ENCODE measurements around the gene ASNSD1. TPM values are rescaled to one million over a fixed set of nuclear protein-coding genes. Genes with fewer than 3 reads are reported as not detected.
"Not testable (repeated sequence)": the region's sequence is repeated elsewhere in the genome, so short reads cannot be mapped to it uniquely, and the experiment has no call there.

The ASNSD1 gene
- total and polyA plus RNA-seq, 2 donors, result 34.1 to 83.3 TPM

DNA sequence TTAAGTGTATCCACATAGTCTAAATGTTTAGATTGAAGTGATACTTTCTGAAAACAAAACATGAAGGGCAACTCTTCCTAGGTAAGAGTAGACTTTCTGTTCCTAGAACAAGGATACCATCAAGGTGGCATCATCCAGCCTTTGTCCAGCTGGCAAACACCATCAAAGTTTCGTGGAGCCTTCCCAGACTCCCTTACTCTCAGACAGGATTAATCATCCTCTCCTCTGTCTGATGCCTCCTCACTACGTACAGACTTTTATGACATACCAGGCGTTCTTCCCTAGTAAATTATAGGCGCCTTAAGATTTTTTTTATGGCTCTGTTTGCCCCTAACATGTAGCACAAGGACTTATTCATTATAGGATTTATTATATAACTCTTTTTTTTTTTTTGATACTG is 29.4 kb upstream of the ASNSD1 start:
- Histone ChIP-seq H3K4me3 (ENCODE audit: low read depth, low read length) (no peak overlapping the region), H3K36me3 (ENCODE audit: insufficient read depth) (no peaks in the 10 kb centered on the region), H3K4me1 (ENCODE audit: insufficient read depth) (no peaks in the 10 kb centered on the region), H3K27ac (ENCODE audit: low read depth) (no peak overlapping the region)
- 52% methylated on average over 4 of the region's 4 CpGs for WGBS
- no peak for DNase-seq (ENCODE audit: extremely low spot score)

DNA sequence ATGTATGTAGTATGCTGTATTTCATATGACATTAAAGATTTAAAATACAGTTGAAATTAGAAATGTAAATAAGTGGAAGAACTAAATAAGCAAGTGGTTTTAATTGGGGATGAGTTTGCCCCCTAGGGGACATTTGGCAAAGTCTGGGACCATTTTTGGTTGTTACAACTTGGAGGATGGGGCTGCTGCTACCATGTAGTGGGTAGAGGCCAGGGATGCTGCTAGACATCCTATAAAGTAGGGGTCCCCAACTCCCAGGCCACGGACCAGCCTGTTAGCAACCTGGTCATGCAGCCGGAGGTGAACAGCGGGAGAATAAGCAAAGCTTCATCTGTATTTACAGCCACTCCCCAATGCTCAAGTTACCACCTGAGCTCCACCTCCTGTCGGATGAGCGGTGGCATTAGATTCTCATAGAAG is 27.9 kb upstream of the ASNSD1 start:
- no peaks in the 10 kb centered on the region for H3K4me1 ChIP-seq (ENCODE audit: insufficient read depth)
- no peak overlapping the region for H3K27ac ChIP-seq (ENCODE audit: low read depth)
- H3K4me3 ChIP-seq (ENCODE audit: low read depth, low read length), result no peak overlapping the region
- WGBS, result 90% methylated on average over 5 of the region's 5 CpGs
- no peak for DNase-seq (ENCODE audit: extremely low spot score)
- no peaks in the 10 kb centered on the region for H3K36me3 ChIP-seq (ENCODE audit: insufficient read depth)

DNA sequence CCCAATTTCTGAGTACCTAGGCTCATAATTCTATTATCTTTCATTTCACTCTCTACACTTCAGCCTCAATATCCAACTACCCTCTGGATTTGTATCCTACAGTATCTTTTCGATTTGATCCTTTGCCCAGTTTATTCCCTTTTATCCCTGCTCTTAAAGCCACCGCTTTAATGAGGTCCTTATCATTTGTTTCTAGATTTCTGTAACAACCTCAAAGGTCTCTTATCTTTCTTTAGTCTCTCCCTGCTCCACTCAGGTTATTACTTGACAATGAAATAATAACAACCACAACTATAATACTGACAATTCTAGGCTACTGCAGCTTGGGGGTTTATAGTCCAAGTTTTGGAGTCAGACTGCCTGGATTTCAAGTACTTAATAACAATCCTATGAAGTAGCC is 25.9 kb upstream of the ASNSD1 start:
- no peak for DNase-seq (ENCODE audit: extremely low spot score)
- Histone ChIP-seq H3K27ac (ENCODE audit: low read depth) (no peak overlapping the region), H3K4me1 (ENCODE audit: insufficient read depth) (no peaks in the 10 kb centered on the region), H3K36me3 (ENCODE audit: insufficient read depth) (no peaks in the 10 kb centered on the region), H3K4me3 (ENCODE audit: low read depth, low read length) (no peak overlapping the region)
- whole genome bisulfite sequencing, result 36% methylated on average over 2 of the region's 2 CpGs

DNA sequence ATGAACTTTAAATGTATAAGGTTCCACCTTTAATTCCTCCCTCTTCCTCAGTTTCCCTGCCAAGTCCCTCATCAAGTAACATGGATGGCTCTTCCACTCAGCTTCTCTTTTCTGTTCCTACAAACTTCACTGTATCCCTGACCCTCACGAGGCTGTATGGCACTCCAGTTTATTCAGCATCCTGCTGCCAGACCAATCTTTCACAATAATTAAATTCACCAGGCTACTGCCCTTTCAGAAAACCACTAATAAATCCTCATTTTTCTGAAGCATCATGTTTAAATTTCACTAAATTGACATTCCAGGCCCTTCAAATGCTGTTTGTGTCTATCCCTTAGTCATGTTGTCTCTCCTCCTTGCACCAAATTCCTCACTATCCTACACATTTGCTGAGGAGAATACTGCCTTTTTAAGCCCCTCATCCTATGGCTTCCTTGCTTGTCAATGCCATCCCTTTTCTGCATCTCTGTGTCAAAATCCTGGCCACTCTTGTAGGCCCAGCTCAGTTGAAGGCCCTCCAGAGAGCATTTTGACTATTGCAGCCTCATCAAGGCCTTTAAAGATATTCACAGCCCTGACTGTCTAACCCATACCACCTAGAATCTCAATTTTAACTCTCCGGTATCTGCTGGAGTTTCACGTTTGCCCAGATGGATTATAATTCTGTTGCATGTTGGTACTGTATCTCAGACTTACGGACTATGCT is 22.8 kb upstream of the ASNSD1 start:
- Histone ChIP-seq H3K27ac (ENCODE audit: low read depth) (no peak overlapping the region), H3K4me3 (ENCODE audit: low read depth, low read length) (no peak overlapping the region), H3K4me1 (ENCODE audit: insufficient read depth) (no peaks in the 10 kb centered on the region), H3K36me3 (ENCODE audit: insufficient read depth) (no peaks in the 10 kb centered on the region)
- WGBS, result 92% methylated on average over 4 of the region's 4 CpGs
- no peak for DNase-seq (ENCODE audit: extremely low spot score)

DNA sequence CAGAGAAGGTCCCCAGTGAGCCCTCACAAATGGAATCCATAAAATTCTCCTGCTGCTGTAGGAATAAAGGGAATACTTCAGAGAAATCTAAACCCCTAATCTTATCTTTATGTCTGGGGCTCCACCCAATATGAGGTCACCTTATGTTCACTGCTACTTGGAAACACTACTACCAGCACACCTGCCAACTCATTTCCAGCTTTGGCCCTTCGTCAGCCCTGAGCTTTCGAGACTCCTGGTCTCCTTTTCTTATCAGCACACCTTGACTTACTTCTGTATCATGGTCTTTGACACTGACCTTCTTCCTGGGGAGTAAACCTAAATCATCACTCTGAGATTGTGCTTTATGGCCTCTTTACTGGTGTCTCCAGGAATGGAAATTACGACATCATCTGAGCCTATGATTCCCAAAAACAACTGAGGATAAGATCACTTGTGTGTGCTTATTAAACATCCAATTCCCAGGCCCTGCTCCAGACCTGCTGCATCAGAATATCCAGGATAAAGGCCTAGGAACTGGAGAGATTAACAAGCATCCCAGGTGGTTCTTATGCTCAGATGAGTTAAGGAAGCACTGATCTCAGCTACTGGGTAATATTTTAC is 22.2 kb upstream of the ASNSD1 start:
- H3K4me3 ChIP-seq (ENCODE audit: low read depth, low read length), result no peak overlapping the region
- H3K4me1 ChIP-seq (ENCODE audit: insufficient read depth), result no peaks in the 10 kb centered on the region
- DNase-seq (ENCODE audit: extremely low spot score), result no peak
- H3K27ac ChIP-seq (ENCODE audit: low read depth), result no peak overlapping the region
- H3K36me3 ChIP-seq (ENCODE audit: insufficient read depth), result no peaks in the 10 kb centered on the region
- 54% methylated on average over 3 of the region's 3 CpGs for WGBS

DNA sequence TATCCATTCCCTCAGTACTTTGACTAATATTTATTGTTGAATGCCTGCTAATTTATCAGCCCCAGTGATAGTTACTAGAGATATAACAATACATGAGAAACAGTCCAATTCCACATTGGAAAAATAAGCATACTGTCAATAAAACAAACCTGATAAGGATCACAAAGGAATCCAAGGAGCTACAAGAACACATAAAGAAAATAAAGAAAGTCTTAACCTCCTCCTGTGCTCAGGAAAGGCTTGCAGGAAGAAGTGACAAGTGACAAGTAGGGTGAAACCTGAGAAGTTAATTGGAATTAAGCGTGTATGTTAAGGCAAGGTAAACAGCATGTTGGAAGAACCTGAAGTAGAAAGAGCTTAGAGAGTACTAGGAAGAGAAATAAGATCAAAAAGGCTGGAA is 20.3 kb upstream of the ASNSD1 start:
- Histone ChIP-seq H3K4me3 (ENCODE audit: low read depth, low read length) (no peak overlapping the region), H3K27ac (ENCODE audit: low read depth) (no peak overlapping the region), H3K4me1 (ENCODE audit: insufficient read depth) (no peaks in the 10 kb centered on the region), H3K36me3 (ENCODE audit: insufficient read depth) (no peaks in the 10 kb centered on the region)
- DNase-seq (ENCODE audit: extremely low spot score), result no peak
- WGBS, result 78% methylated on average over 1 of the region's 1 CpG

DNA sequence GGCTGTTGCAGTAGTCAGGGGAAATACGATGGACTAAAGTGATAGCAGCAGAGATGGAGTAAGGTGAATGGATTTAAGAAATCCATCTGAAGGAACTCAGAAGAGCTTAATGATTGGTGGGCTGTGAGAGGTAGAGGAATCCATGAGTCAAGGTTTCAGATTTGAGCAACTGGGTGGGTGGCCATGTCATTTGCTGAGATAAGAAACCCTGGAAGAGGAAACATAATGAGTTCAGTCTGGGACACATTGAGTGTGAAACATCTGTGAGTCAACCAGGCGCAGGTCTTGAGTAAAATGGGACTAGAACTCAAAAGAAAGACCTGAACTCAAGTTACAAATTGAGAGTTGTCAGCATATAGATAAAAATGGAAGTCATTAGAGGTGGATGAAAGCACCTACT is 19.7 kb upstream of the ASNSD1 start:
- WGBS, result 91% methylated on average over 2 of the region's 2 CpGs
- Histone ChIP-seq H3K27ac (ENCODE audit: low read depth) (no peak overlapping the region), H3K36me3 (ENCODE audit: insufficient read depth) (no peaks in the 10 kb centered on the region), H3K4me1 (ENCODE audit: insufficient read depth) (no peaks in the 10 kb centered on the region), H3K4me3 (ENCODE audit: low read depth, low read length) (no peak overlapping the region)
- DNase-seq (ENCODE audit: extremely low spot score), result no peak

DNA sequence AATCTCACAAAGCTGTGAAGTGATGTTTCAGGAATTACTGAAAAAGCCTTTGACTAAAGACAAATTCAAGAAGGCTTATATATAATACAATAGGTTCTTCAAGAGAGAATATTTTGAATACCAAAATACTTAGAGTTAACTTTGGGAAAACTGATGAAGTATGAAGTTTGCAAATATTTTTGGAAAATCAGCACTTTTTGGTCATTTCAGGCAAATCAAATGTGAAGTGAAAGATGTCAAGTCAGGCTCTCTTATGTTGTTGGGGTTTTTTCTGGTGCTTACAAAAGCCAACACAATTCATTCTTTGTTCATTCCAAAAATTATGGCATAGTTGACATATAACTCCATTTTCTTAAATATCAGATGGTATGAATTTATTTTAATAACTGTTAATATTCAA is 14.7 kb upstream of the ASNSD1 start:
- Histone ChIP-seq H3K27ac (ENCODE audit: low read depth) (no peak overlapping the region), H3K4me3 (ENCODE audit: low read depth, low read length) (no peak overlapping the region), H3K36me3 (ENCODE audit: insufficient read depth) (no peaks in the 10 kb centered on the region), H3K4me1 (ENCODE audit: insufficient read depth) (no peaks in the 10 kb centered on the region)
- DNase-seq (ENCODE audit: extremely low spot score), result no peak

DNA sequence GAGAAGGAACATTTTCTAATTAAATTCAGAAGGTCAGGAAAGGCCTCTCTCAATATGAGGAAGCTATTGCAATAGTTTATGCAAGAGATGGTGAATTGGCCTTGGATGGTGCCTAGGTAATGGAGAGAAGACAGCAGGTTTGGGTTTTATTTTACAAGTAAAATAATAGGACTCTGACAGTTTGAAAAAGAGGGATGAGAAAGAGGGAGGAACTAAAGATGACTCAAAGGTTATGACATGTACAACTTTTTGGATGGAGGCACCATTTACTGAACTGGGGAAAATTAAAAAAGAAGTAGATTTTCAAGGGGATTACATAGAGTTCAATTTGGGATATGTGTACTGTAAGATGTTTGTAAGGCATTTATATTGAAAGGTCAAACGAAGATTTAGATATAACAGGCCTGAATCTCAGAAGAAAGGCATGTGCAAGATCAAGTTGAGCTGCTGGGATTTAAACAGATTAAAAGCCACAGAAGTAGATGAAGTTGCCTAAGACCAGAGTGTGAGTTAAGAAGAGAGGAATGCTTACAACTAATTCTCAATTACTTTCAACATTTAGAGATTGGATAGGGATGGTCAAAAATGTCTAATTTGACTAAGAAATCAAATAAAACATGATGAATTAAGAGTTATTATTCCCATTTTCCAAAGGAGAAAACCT is 12.3 kb upstream of the ASNSD1 start:
- DNase-seq (ENCODE audit: extremely low spot score), result no peak
- H3K36me3 ChIP-seq (ENCODE audit: insufficient read depth), result no peaks in the 10 kb centered on the region
- no peak overlapping the region for H3K4me3 ChIP-seq (ENCODE audit: low read depth, low read length)
- no peak overlapping the region for H3K27ac ChIP-seq (ENCODE audit: low read depth)
- 38% methylated on average over 1 of the region's 1 CpG for WGBS
- no peaks in the 10 kb centered on the region for H3K4me1 ChIP-seq (ENCODE audit: insufficient read depth)

DNA sequence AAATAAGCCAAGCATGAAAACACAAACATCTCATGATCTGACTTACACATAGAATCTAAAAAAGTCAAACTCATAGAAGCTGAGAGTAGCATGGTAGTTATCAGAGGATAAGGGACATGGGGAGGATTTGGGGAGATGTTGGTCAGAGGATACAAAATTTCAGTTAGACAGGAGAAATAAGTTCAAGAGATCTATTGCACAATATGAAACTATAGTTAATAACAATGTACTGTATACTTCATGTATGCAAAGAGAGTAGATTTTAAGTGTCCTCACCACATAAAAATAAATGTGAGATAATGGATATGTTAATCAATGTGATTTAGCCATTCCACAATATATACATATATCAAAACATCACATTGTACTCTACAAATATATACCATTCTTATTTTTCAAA is 10.0 kb upstream of the ASNSD1 start:
- no peak overlapping the region for H3K4me3 ChIP-seq (ENCODE audit: low read depth, low read length)
- no peak for DNase-seq (ENCODE audit: extremely low spot score)
- no peaks in the 10 kb centered on the region for H3K36me3 ChIP-seq (ENCODE audit: insufficient read depth)
- no peak overlapping the region for H3K27ac ChIP-seq (ENCODE audit: low read depth)
- no peaks in the 10 kb centered on the region for H3K4me1 ChIP-seq (ENCODE audit: insufficient read depth)

DNA sequence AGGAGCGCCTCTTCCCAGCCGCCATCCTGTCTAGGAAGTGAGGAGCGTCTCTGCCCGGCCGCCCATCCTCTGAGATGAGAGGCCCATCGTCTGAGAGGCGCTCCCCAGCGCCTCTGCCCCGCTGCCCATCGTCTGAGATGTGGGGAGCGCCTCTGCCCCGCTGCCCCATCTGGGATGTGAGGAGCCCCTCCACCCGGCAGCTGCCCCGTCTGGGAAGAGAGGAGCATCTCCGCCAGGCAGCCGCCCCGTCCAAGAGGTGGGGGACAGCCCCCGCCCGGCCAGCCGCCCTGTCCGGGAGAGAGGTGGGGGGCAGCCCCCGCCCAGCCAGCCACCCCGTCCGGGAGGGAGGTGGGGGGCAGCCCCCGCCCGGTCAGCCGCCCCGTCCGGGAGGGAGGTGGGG is 7.8 kb upstream of the ASNSD1 start:
- H3K36me3 ChIP-seq (ENCODE audit: insufficient read depth); DNase-seq (ENCODE audit: extremely low spot score); H3K27ac ChIP-seq (ENCODE audit: low read depth); H3K4me1 ChIP-seq (ENCODE audit: insufficient read depth); H3K4me3 ChIP-seq (ENCODE audit: low read depth, low read length): not testable (repeated sequence)
- 95% methylated on average over 29 of the region's 29 CpGs for WGBS

DNA sequence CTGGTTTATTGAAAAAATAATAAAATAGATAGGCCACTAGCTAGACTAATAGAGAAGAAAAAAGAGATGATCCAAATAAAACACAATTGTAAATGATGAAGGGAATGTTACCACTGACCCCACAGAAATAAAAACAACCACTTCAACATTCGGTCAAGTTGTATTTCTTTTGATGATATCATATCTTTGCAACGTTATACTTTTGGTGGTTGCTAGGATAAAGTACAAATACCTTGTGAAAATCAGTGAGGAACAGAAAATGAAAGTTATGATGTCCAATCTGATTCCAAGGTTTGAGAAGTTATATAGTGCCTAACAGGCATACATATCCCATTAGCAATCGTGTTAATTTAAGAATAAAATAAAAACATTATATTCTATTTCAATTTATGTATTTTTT is 6.6 kb upstream of the ASNSD1 start:
- DNase-seq (ENCODE audit: extremely low spot score), result no peak
- H3K27ac ChIP-seq (ENCODE audit: low read depth), result no peak overlapping the region
- no peak overlapping the region for H3K4me3 ChIP-seq (ENCODE audit: low read depth, low read length)
- no peaks in the 10 kb centered on the region for H3K4me1 ChIP-seq (ENCODE audit: insufficient read depth)
- 38% methylated on average over 3 of the region's 3 CpGs for WGBS
- H3K36me3 ChIP-seq (ENCODE audit: insufficient read depth), result no peaks in the 10 kb centered on the region

DNA sequence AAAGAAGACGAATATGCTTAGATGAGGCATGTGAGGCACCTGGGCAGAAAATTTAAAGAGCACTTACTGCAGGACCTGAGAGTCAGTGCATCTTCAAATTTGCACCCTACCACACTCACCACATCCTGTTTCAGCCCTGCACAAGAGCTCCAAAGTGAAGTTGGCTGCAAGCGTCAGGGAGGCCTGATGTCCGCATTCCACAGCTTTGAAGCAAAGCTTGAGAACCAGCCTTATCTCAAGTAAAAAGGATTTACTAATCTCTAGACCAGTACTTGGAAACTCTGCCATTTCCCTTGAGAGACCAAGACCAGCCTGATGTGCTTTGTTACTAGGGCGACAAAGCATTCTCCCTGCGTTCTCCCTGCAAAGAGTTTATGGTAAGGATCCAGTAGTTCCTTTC is 3.4 kb upstream of the ASNSD1 start:
- no peak overlapping the region for H3K27ac ChIP-seq (ENCODE audit: low read depth)
- DNase-seq (ENCODE audit: extremely low spot score), result no peak
- no peaks in the 10 kb centered on the region for H3K36me3 ChIP-seq (ENCODE audit: insufficient read depth)
- no peak overlapping the region for H3K4me3 ChIP-seq (ENCODE audit: low read depth, low read length)
- WGBS, result 24% methylated on average over 5 of the region's 5 CpGs
- H3K4me1 ChIP-seq (ENCODE audit: insufficient read depth), result peaks cover 3% of the 10 kb centered on the region
